Measurements from ENCODE around the gene ZBTB7C. TPM values are rescaled to one million over a fixed set of nuclear protein-coding genes. Genes with fewer than 3 reads are reported as not detected.

Gene ZBTB7C
- total RNA-seq, 2 experiments from 2014 or later, result not detected

DNA sequence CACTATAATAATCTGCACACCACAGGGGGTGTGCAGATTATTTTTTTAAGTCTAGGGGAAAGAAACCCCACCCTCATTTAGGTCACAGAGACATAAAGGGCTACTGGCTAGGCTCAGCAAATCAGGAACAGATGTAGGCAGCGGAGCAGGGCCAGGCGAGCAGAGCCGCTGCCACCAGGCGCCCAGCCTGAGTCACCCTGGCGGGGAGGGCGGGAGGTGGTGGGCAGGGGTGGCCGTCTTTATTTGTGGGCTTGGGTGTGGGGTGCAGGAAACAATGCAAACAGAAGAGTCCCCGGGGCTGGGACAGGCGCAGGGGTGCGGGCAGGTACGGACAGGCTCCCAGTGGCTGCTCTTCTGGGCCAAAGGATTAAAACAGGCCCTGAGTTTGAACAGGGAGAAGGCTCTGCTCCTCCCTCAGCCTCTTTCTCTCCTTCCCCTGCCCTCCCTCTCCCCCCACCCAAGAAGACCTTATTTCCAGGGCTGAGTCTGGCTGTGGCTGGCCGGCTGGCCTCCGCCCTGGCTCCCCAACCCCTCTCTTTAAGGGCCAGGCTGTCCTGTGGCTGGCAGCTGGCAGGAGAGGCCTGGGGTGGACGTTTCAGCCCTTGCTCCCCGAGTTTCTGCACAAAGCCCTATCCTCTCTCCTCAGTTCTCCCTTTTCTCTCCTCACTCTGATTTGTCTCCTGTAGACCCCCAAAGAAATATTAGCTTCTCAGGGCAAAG, 335.8 kb downstream of the ZBTB7C start:
- Mint-ChIP-seq H3K4me1 (ENCODE audit: low read depth) (no peaks in the 10 kb centered on the region), H3K9me3 (no peaks in the 10 kb centered on the region), H3K4me3 (no peak overlapping the region), H3K36me3 (ENCODE audit: low read depth) (no peaks in the 10 kb centered on the region), H3K27ac (no peak overlapping the region), H3K27me3 (no peaks in the 10 kb centered on the region)
- no peak for TF ChIP-seq CTCF (IDR thresholded peaks at IDR 0.05)
- intact Hi-C loops (cut with micrococcal nuclease), result no loop called here
- ChIA-PET CTCF (no interaction called here), POLR2A (no interaction called here)
- DNase-seq (no peak), ATAC-seq (no peak)

DNA sequence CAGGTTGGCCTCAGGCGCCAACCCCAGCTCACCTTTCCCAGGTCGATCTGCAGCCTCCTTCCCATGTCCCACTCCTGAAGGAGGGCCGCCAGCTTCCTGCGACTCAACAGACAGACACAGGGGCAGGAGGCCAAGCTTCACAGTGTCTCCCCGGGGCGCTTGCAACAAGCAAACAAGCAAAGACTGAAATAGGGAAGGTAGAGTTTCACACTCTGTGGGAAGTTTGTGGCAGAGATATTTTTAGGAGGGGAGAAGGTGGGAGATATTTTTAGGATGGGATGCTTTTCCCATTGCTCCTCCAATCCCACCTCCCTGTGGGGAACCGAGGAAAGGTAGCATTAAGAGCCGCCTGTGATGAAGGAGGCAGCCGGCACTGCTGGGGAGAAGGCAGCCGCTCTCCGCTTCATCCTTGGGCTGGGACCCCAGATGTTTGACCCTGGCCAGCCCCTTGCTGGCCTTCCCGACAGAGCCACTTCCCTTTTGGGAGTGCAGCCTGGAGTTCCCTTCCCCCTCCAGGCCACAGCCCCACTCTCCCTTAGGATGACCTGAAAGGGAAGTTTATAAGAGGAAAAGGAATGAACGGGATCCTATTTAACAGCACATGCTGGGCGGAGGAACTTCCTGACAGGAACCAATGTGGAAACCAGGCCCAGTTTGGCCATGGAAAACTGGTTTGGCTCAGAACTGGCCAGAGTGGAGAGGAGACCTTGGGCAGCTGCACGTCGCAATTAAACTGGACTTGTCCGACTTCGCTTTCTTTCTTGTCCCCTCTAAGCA, 336.6 kb downstream of the ZBTB7C start:
- TF ChIP-seq CTCF (IDR thresholded peaks at IDR 0.05), result no peak
- no peaks in the 10 kb centered on the region for H3K27me3 Mint-ChIP-seq
- ATAC-seq (no peak), DNase-seq (no peak)
- no peaks in the 10 kb centered on the region for H3K4me1 Mint-ChIP-seq (ENCODE audit: low read depth)
- POLR2A ChIA-PET, result no interaction called here
- H3K4me3 Mint-ChIP-seq, result no peak overlapping the region
- no peaks in the 10 kb centered on the region for H3K9me3 Mint-ChIP-seq
- intact Hi-C loops (cut with micrococcal nuclease), result no loop called here
- no peak overlapping the region for H3K27ac Mint-ChIP-seq
- no peaks in the 10 kb centered on the region for H3K36me3 Mint-ChIP-seq (ENCODE audit: low read depth)
- CTCF ChIA-PET, result no interaction called here

DNA sequence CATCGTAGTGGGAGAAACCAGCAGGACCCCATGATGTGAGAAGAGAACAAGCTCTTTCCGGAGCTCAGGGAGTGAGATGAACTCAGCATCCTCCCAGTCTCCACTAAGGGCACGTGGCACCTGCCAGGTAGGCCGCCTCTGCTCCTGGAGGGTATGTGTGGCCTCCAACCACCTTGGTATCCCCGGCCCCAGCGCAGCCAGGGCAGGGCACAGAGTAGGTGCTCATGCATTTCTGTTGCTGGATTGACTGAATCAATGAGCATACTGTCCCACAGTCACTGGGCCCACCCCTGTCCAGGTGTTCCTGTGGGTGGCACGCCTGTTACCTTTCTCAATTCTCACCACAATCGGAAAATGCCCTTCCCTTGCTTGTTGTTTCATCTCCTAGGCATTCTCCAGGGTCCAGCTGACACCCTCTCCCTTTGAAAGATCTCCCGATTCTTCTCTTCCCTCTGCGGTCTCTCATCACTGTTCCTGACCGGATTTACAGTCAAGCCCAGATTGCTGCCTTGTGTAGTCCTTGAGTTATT, 340.2 kb downstream of the ZBTB7C start:
- Mint-ChIP-seq H3K4me1 (ENCODE audit: low read depth) (no peaks in the 10 kb centered on the region), H3K36me3 (ENCODE audit: low read depth) (no peaks in the 10 kb centered on the region), H3K27ac (no peak overlapping the region), H3K9me3 (no peaks in the 10 kb centered on the region), H3K4me3 (no peak overlapping the region), H3K27me3 (no peaks in the 10 kb centered on the region)
- TF ChIP-seq CTCF (IDR thresholded peaks at IDR 0.05), result no peak
- intact Hi-C loops (cut with micrococcal nuclease), result no loop called here
- ChIA-PET CTCF (no interaction called here), POLR2A (no interaction called here)
- ATAC-seq (no peak), DNase-seq (no peak)

DNA sequence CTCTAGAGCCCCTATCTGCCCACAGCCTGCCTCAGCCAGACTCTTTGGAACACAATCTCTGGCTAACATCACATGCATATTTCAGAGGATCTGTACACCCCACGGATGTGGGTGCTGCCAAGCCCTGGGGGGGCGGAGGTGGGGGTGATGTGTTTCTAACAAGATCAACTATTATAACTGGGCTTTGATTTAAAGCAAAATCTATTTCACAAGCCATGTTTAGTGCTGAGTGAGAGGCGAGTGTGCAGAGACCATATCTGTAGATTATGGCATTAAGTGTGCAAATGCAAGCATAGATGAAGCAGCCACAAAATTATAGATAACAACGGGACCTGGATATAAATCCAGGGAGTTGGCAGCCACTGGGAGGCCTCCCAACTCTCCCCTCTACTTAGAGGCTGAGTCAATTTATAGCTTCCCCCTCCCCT, 342.9 kb downstream of the ZBTB7C start:
- H3K4me1 Mint-ChIP-seq (ENCODE audit: low read depth), result no peaks in the 10 kb centered on the region
- H3K27ac Mint-ChIP-seq, result no peak overlapping the region
- DNase-seq, result no peak
- CTCF ChIA-PET, result interaction anchor here (0.7 kb wide), 1 partner anchor 235 kb away, joined by 3 read pairs; no protein-coding TSS in a partner anchor
- no peak for TF ChIP-seq CTCF (IDR thresholded peaks at IDR 0.05)
- POLR2A ChIA-PET, result no interaction called here
- ATAC-seq, result no peak
- intact Hi-C loops (cut with micrococcal nuclease), result no loop called here
- H3K27me3 Mint-ChIP-seq, result no peaks in the 10 kb centered on the region
- no peaks in the 10 kb centered on the region for H3K9me3 Mint-ChIP-seq
- no peak overlapping the region for H3K4me3 Mint-ChIP-seq
- H3K36me3 Mint-ChIP-seq (ENCODE audit: low read depth), result no peaks in the 10 kb centered on the region

GRCh38 chr18:48065601-48065995, 343.6 kb downstream of the ZBTB7C start:
- Mint-ChIP-seq H3K4me3 (no peak overlapping the region), H3K36me3 (ENCODE audit: low read depth) (no peaks in the 10 kb centered on the region), H3K27ac (no peak overlapping the region), H3K9me3 (no peaks in the 10 kb centered on the region), H3K27me3 (peaks cover 1% of the 10 kb centered on the region), H3K4me1 (ENCODE audit: low read depth) (no peaks in the 10 kb centered on the region)
- intact Hi-C loops (cut with micrococcal nuclease), result no loop called here
- DNase-seq (no peak), ATAC-seq (no peak)
- POLR2A ChIA-PET, result no interaction called here
- no peak for TF ChIP-seq CTCF (IDR thresholded peaks at IDR 0.05)
- CTCF ChIA-PET, result no interaction called here

All from activated CD8-positive, alpha-beta T cell treated with anti-CD3 and anti-CD28 coated beads for 36 hours (primary cell).